IMR-90 (cell line): ENCODE data around the gene LYRM9. TPM values are rescaled to one million over a fixed set of nuclear protein-coding genes. Genes with fewer than 3 reads are reported as not detected.

Experiments
- ATAC-seq: fragments of 200-7000 bp; cut with Tn5 transposase; 2 replicates; pipeline ENCODE4 v1.9.1; 2020; ENCODE audit warnings: low read depth, mild to moderate bottlenecking, moderate library complexity
- BruUV-seq: library from RNA; stranded (reverse); fragments of 400-500 nt; replicated peaks from 2 replicates; lab custom pipeline; 2021; lab: Mats Ljungman, UMichigan
- CTCF ChIA-PET: fragments of 300-600 bp; formaldehyde crosslinking; extraction: SDS; loops from one replicate; lab custom pipeline; 2021; ENCODE audit warnings: antibody characterized with exemption; lab: Yijun Ruan, JAX
- POLR2A ChIA-PET: fragments of 300-600 bp; sonication (Branson Sonifier 250); formaldehyde crosslinking; loops from one replicate; lab custom pipeline; 2022; ENCODE audit warnings: antibody characterized with exemption; ENCODE audit not compliant: unreplicated experiment; lab: Charles Lee
- DNase-seq: peaks from one replicate; pipeline ENCODE4 v3.0.0; 2013
- H2AFZ ChIP-seq: replicated peaks from 2 replicates; pipeline ENCODE3; 2013; ENCODE audit warnings: low read length, mild to moderate bottlenecking; ENCODE audit not compliant: poor library complexity
- H2AK5ac ChIP-seq: 2 replicates; pipeline ENCODE4 v1.6.1; 2013; ENCODE audit warnings: low read depth, low read length, inconsistent platforms
- H2AK9ac ChIP-seq: replicated peaks from 2 replicates; pipeline ENCODE3; 2013; ENCODE audit warnings: mild to moderate bottlenecking, low read depth, low read length, moderate library complexity; ENCODE audit not compliant: poor library complexity
- H2BK120ac ChIP-seq: 2 replicates; pipeline ENCODE4 v1.6.1; 2013; ENCODE audit warnings: low read depth, low read length, inconsistent platforms
- H2BK15ac ChIP-seq: 3 replicates; pipeline ENCODE4 v1.6.1; 2013; ENCODE audit warnings: low read depth, low read length, inconsistent platforms
- H2BK20ac ChIP-seq: 2 replicates; pipeline ENCODE4 v1.6.1; 2013; ENCODE audit warnings: low read depth, mild to moderate bottlenecking, inconsistent platforms, low read length, moderate library complexity
- H2BK5ac ChIP-seq: 2 replicates; pipeline ENCODE4 v1.6.1; 2013; ENCODE audit warnings: mild to moderate bottlenecking, low read depth, low read length, inconsistent platforms; ENCODE audit not compliant: poor library complexity, severe bottlenecking
- H3K14ac ChIP-seq: replicated peaks from 2 replicates; pipeline ENCODE4 v1.6.1; 2013; ENCODE audit warnings: low read depth, low read length, inconsistent platforms
- H3K18ac ChIP-seq: 2 replicates; pipeline ENCODE4 v1.6.1; 2013; ENCODE audit warnings: low read depth, low read length, control low read depth
- H3K23ac ChIP-seq: 2 replicates; pipeline ENCODE4 v1.6.1; 2013; ENCODE audit warnings: low read depth, low read length, inconsistent platforms
- H3K27ac ChIP-seq: 2 replicates; pipeline ENCODE4 v1.5.1; 2013; ENCODE audit warnings: mild to moderate bottlenecking, control low read depth, low read length; ENCODE audit not compliant: insufficient read depth
- H3K27me3 ChIP-seq: 2 replicates; pipeline ENCODE4 v1.6.1; 2013; ENCODE audit warnings: low read length; ENCODE audit not compliant: control insufficient read depth, insufficient read depth
- H3K36me3 ChIP-seq: 2 replicates; pipeline ENCODE4 v1.6.1; 2013; ENCODE audit warnings: low read length, mixed read lengths; ENCODE audit not compliant: control insufficient read depth, insufficient read depth
- H3K4ac ChIP-seq: 2 replicates; pipeline ENCODE4 v1.6.1; 2013; ENCODE audit warnings: low read depth, low read length, inconsistent platforms
- H3K4me1 ChIP-seq: 2 replicates; pipeline ENCODE4 v1.6.1; 2013; ENCODE audit warnings: low read length, mixed read lengths; ENCODE audit not compliant: control insufficient read depth, insufficient read depth
- H3K4me2 ChIP-seq: 2 replicates; pipeline ENCODE4 v1.6.1; 2013; ENCODE audit warnings: low read depth, mild to moderate bottlenecking, control low read depth, low read length, moderate library complexity
- H3K4me3 ChIP-seq: 2 replicates; pipeline ENCODE4 v1.5.1; 2013; ENCODE audit warnings: low read depth, mild to moderate bottlenecking, control low read depth, low read length, moderate library complexity; ENCODE audit not compliant: insufficient read depth
- H3K56ac ChIP-seq: 2 replicates; pipeline ENCODE4 v1.6.1; 2013; ENCODE audit warnings: low read length, inconsistent platforms; ENCODE audit not compliant: insufficient read depth; ENCODE audit errors: extremely low read depth
- H3K79me1 ChIP-seq, 2 experiments: 2 replicates each; pipeline ENCODE4 v1.6.1; 2013; ENCODE audit warnings: low read length in 2 of 2, inconsistent platforms in 1 of 2, low read depth in 1 of 2
- H3K9ac ChIP-seq: 2 replicates; pipeline ENCODE4 v1.6.1; 2013; ENCODE audit warnings: low read depth, low read length, control low read depth
- H3K9me1 ChIP-seq: 2 replicates; pipeline ENCODE4 v1.6.1; 2013; ENCODE audit warnings: low read length, inconsistent platforms; ENCODE audit not compliant: insufficient read depth
- H3K9me3 ChIP-seq: 2 replicates; pipeline ENCODE4 v1.6.1; 2013; ENCODE audit warnings: low read length; ENCODE audit not compliant: control insufficient read depth, insufficient read depth
- H4K20me1 ChIP-seq: 2 replicates; pipeline ENCODE4 v1.6.1; 2013; ENCODE audit warnings: low read length, inconsistent platforms; ENCODE audit not compliant: insufficient read depth
- H4K5ac ChIP-seq: 2 replicates; pipeline ENCODE4 v1.6.1; 2013; ENCODE audit warnings: mild to moderate bottlenecking, low read depth, low read length, control low read depth
- H4K8ac ChIP-seq, 2 experiments: 2 replicates each; pipeline ENCODE4 v1.6.1; 2013; ENCODE audit warnings: low read depth in 2 of 2, low read length in 2 of 2, control low read depth in 1 of 2, inconsistent platforms in 1 of 2
- H4K91ac ChIP-seq: 2 replicates; pipeline ENCODE4 v1.6.1; 2013; ENCODE audit warnings: low read depth, low read length, inconsistent platforms; ENCODE audit not compliant: insufficient read depth
- BHLHE40 ChIP-seq: fragments of 150-350 bp; IDR thresholded peaks from 2 replicates; pipeline ENCODE4 v1.6.1; 2016; ENCODE audit warnings: mild to moderate bottlenecking, low read depth, low read length
- CEBPB ChIP-seq: IDR thresholded peaks from 2 replicates; pipeline ENCODE4 v1.6.1; 2012; ENCODE audit warnings: low read depth, low read length, improper control_type of control experiment
- CHD1 ChIP-seq: IDR thresholded peaks from 2 replicates; pipeline ENCODE4 v1.6.1; 2012; ENCODE audit warnings: low read depth, low read length, improper control_type of control experiment
- FOS ChIP-seq: fragments of 150-350 bp; IDR thresholded peaks from 2 replicates; pipeline ENCODE4 v1.6.1; 2016; ENCODE audit warnings: low read depth, low read length
- MAFK ChIP-seq: IDR thresholded peaks from 2 replicates; pipeline ENCODE4 v1.6.1; 2012; ENCODE audit warnings: low read depth, low read length, improper control_type of control experiment
- MAZ ChIP-seq: IDR thresholded peaks from 2 replicates; pipeline ENCODE4 v1.6.1; 2012; ENCODE audit warnings: low read depth, mild to moderate bottlenecking, low read length, improper control_type of control experiment, moderate library complexity, borderline replicate concordance
- MXI1 ChIP-seq: IDR thresholded peaks from 2 replicates; pipeline ENCODE4 v1.6.1; 2012; ENCODE audit warnings: low read depth, mild to moderate bottlenecking, low read length, moderate library complexity, borderline replicate concordance
- NFE2L2 ChIP-seq: fragments of 150-350 bp; IDR thresholded peaks from 2 replicates; pipeline ENCODE4 v1.6.1; 2016; ENCODE audit warnings: low read depth, mild to moderate bottlenecking, low read length
- POLR2A ChIP-seq: IDR thresholded peaks from 2 replicates; pipeline ENCODE4 v1.6.1; 2012; ENCODE audit warnings: mild to moderate bottlenecking, low read depth, low read length
- RAD21 ChIP-seq: IDR thresholded peaks from 2 replicates; pipeline ENCODE4 v1.6.1; 2012; ENCODE audit warnings: low read length, improper control_type of control experiment
- RCOR1 ChIP-seq: IDR thresholded peaks from 2 replicates; pipeline ENCODE4 v1.6.1; 2012; ENCODE audit warnings: mild to moderate bottlenecking, low read length, improper control_type of control experiment; ENCODE audit not compliant: insufficient replicate concordance
- RFX5 ChIP-seq: IDR thresholded peaks from 2 replicates; pipeline ENCODE4 v1.8.0; 2012; ENCODE audit warnings: low read depth, mild to moderate bottlenecking, low read length, moderate library complexity
- SMC3 ChIP-seq: fragments of 150-350 bp; IDR thresholded peaks from 2 replicates; pipeline ENCODE4 v1.6.1; 2016; ENCODE audit warnings: low read depth, mild to moderate bottlenecking, antibody characterized with exemption, low read length, moderate library complexity
- WGBS, 2 experiments: methylation state at CpG; one replicate each; pipeline versions ENCODE4 v1.1.5 to v1.1.7; 2013; ENCODE audit warnings: missing lambda C conversion rate in 2 of 2; ENCODE audit not compliant: insufficient read length in 1 of 2; ENCODE audit errors: extremely low coverage in 2 of 2; 5-methylcytosine and 5-hydroxymethylcytosine counted together
- dilution Hi-C: fragments of 300-500 bp; cut with HindIII; formaldehyde crosslinking; loops from one replicate; pipeline ENCODE4 v1.14.3; 2018; ENCODE audit warnings: low sequenced_read_pairs; ENCODE audit not compliant: unreplicated experiment
- in situ Hi-C: fragments of 300-500 bp; cut with MboI; formaldehyde crosslinking; loops from 3 replicates; pipeline ENCODE4 v1.14.3; 2019; ENCODE audit warnings: low sequenced_read_pairs, inconsistent platforms, mixed read lengths
- intact Hi-C: fragments of 100-400 bp; cut with micrococcal nuclease; formaldehyde crosslinking; loops from 2 replicates; pipeline ENCODE4 v1.10.0; 2022
- polyA plus RNA-seq, 3 experiments: library from polyadenylated mRNA; depleted of rRNA; stranded (reverse); fragments of >200 nt; gene quantifications; 2 replicates each; pipeline ENCODE4 v1.2.3, GENCODE V29; 2012; ENCODE audit warnings: low replicate concordance in 1 of 3
- total RNA-seq: library from RNA; depleted of rRNA; stranded (reverse); fragments of >200 nt; gene quantifications from 2 replicates; pipeline ENCODE4 v1.2.3, GENCODE V29; 2012
- TF ChIP-seq, protein P1 (sequence below): fragments of 150-350 bp; IDR thresholded peaks from 2 replicates; pipeline ENCODE4 v1.6.1; 2016; ENCODE audit warnings: low read depth, mild to moderate bottlenecking, low read length, moderate library complexity, borderline replicate concordance
- TF ChIP-seq, protein P2 (sequence below): conservative IDR thresholded peaks from 2 replicates; pipeline ENCODE4 v1.5.1; 2012; ENCODE audit warnings: mild to moderate bottlenecking, low read depth, low read length, improper control_type of control experiment
- TF ChIP-seq, protein P3 (sequence below): fragments of 150-350 bp; IDR thresholded peaks from 2 replicates; pipeline ENCODE4 v1.6.1; 2017; ENCODE audit warnings: mild to moderate bottlenecking, antibody characterized with exemption, low read length, low read depth

Gene LYRM9
- total and polyA plus RNA-seq, 2 of the 4 experiments (the other 2 are of a cell fraction): 3.2 to 4.8 TPM

DNA sequence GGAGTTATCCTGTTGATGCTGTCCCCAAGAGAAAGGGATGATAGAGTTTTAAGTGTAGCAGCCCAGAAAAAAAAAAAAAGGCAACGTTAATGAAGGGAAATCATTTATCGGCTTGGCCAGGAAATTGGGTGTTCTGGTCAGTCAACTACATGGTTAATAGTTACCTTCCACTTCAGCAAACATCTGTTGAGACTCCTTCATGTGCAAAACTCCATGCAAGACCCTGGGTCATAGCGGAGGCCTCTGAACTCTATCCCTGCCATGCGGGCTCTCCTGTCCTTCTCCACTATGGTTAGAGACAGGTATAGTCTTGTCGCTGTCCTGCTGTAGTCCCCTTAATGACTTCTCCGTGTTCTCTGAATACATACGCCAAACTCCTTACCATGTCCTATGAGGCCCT, 3.5 kb upstream of the LYRM9 start:
- Histone ChIP-seq H4K8ac (no peak overlapping the region), H2AK5ac (no peak overlapping the region), H4K91ac (no peak overlapping the region), H2AFZ (no peak overlapping the region), H3K4me1 (peaks cover 2% of the 10 kb centered on the region; the same call in 1 of the 2 replicates), H3K56ac (no peak overlapping the region), H3K18ac (no peak overlapping the region), H3K9ac (no peak overlapping the region), H3K14ac (no peak overlapping the region), H4K5ac (no peak overlapping the region), H2BK5ac (no peak overlapping the region), H3K79me1 (0 out of 4 replicates have a peak, but pooled peaks cover 0 to 5% of the 10 kb centered on the region in 2 experiments), H3K9me1 (no peaks in the 10 kb centered on the region), H3K27ac (no peak overlapping the region), H3K4me2 (no peak overlapping the region), H3K36me3 (no peaks in the 10 kb centered on the region), H3K4ac (no peak overlapping the region), H2BK120ac (no peak overlapping the region), H2BK20ac (no peak overlapping the region), H3K4me3 (no peak overlapping the region), H3K23ac (no peak overlapping the region), H4K20me1 (no peaks in the 10 kb centered on the region), H2AK9ac (no peak overlapping the region), H2BK15ac (no peak overlapping the region), H3K9me3 (no peaks in the 10 kb centered on the region), H3K27me3 (peaks cover 11% of the 10 kb centered on the region)
- in situ Hi-C loops: no loop called here
- TF ChIP-seq RCOR1 (no peak), CHD1 (no peak), RAD21 (no peak), BHLHE40 (no peak), SMC3 (no peak), MXI1 (no peak), MAZ (no peak), POLR2A (no peak), CEBPB (no peak), MAFK (no peak), NFE2L2 (no peak), RFX5 (no peak), FOS (no peak)
- TF ChIP-seq, protein P1, sequence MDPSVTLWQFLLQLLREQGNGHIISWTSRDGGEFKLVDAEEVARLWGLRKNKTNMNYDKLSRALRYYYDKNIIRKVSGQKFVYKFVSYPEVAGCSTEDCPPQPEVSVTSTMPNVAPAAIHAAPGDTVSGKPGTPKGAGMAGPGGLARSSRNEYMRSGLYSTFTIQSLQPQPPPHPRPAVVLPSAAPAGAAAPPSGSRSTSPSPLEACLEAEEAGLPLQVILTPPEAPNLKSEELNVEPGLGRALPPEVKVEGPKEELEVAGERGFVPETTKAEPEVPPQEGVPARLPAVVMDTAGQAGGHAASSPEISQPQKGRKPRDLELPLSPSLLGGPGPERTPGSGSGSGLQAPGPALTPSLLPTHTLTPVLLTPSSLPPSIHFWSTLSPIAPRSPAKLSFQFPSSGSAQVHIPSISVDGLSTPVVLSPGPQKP: no peak
- TF ChIP-seq, protein P2, sequence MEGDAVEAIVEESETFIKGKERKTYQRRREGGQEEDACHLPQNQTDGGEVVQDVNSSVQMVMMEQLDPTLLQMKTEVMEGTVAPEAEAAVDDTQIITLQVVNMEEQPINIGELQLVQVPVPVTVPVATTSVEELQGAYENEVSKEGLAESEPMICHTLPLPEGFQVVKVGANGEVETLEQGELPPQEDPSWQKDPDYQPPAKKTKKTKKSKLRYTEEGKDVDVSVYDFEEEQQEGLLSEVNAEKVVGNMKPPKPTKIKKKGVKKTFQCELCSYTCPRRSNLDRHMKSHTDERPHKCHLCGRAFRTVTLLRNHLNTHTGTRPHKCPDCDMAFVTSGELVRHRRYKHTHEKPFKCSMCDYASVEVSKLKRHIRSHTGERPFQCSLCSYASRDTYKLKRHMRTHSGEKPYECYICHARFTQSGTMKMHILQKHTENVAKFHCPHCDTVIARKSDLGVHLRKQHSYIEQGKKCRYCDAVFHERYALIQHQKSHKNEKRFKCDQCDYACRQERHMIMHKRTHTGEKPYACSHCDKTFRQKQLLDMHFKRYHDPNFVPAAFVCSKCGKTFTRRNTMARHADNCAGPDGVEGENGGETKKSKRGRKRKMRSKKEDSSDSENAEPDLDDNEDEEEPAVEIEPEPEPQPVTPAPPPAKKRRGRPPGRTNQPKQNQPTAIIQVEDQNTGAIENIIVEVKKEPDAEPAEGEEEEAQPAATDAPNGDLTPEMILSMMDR: no peak
- TF ChIP-seq, protein P3, sequence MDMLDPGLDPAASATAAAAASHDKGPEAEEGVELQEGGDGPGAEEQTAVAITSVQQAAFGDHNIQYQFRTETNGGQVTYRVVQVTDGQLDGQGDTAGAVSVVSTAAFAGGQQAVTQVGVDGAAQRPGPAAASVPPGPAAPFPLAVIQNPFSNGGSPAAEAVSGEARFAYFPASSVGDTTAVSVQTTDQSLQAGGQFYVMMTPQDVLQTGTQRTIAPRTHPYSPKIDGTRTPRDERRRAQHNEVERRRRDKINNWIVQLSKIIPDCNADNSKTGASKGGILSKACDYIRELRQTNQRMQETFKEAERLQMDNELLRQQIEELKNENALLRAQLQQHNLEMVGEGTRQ: no peak
- ChIA-PET CTCF (no interaction called here), POLR2A (no interaction called here)
- dilution Hi-C loops: no loop called here
- 83% methylated on average over 3 of the region's 7 CpGs; no CpG with 5 or more reads in 1 of the 2 experiments for WGBS, 2 experiments
- ATAC-seq (no peak), DNase-seq (no peak)
- intact Hi-C loops: loop anchor here (10.0 kb wide), 2 partner anchors 218 to 298 kb away; no protein-coding TSS in a partner anchor
- BruUV-seq: no TSS peak
